H9 (cell line): ENCODE results near the gene C3. TPM values are rescaled to one million over a fixed set of nuclear protein-coding genes. Genes with fewer than 3 reads are reported as not detected.

ENCODE experiments used
- DNase-seq: peaks from one replicate; pipeline ENCODE4 v3.0.0-alpha.2; 2017
- H2AFZ ChIP-seq: one replicate; pipeline ENCODE4 v1.6.1; 2013; ENCODE audit warnings: mild to moderate bottlenecking, low read length, control low read depth, moderate library complexity
- H2AK5ac ChIP-seq: 2 replicates; pipeline ENCODE4 v1.6.1; 2013; ENCODE audit warnings: low read length, control low read depth, mixed read lengths; ENCODE audit not compliant: insufficient read length
- H2BK120ac ChIP-seq: one replicate; pipeline ENCODE4 v1.6.1; 2013; ENCODE audit warnings: low read depth, mild to moderate bottlenecking, low read length, control low read depth, inconsistent platforms; ENCODE audit not compliant: poor library complexity, severe bottlenecking
- H2BK12ac ChIP-seq: 2 replicates; pipeline ENCODE4 v1.6.1; 2013; ENCODE audit warnings: low read length, control low read depth, mixed read lengths, low read depth; ENCODE audit not compliant: insufficient read length
- H2BK15ac ChIP-seq: 2 replicates; pipeline ENCODE4 v1.6.1; 2013; ENCODE audit warnings: low read depth, low read length, control low read depth
- H2BK20ac ChIP-seq: one replicate; pipeline ENCODE4 v1.6.1; 2013; ENCODE audit warnings: low read depth, mild to moderate bottlenecking, low read length, control low read depth, inconsistent platforms; ENCODE audit not compliant: poor library complexity, severe bottlenecking
- H2BK5ac ChIP-seq: 2 replicates; pipeline ENCODE4 v1.6.1; 2013; ENCODE audit warnings: low read length, control low read depth, mixed read lengths; ENCODE audit not compliant: insufficient read length
- H3K14ac ChIP-seq: 2 replicates; pipeline ENCODE4 v1.6.1; 2013; ENCODE audit warnings: low read length, control low read depth; ENCODE audit not compliant: insufficient read depth
- H3K18ac ChIP-seq: 2 replicates; pipeline ENCODE4 v1.6.1; 2013; ENCODE audit warnings: low read depth, mild to moderate bottlenecking, mixed read lengths, low read length, control low read depth; ENCODE audit not compliant: insufficient read length
- H3K23ac ChIP-seq: 2 replicates; pipeline ENCODE4 v1.6.1; 2013; ENCODE audit warnings: low read length, control low read depth, mixed read lengths, low read depth; ENCODE audit not compliant: insufficient read length
- H3K23me2 ChIP-seq: 2 replicates; pipeline ENCODE4 v1.6.1; 2013; ENCODE audit warnings: low read depth, mild to moderate bottlenecking, mixed read lengths, low read length, control low read depth; ENCODE audit not compliant: insufficient read length, poor library complexity, severe bottlenecking
- H3K27ac ChIP-seq: 2 replicates; pipeline ENCODE4 v1.5.1; 2013; ENCODE audit warnings: low read length, control low read depth, mixed read lengths, low read depth; ENCODE audit not compliant: insufficient read length
- H3K27me3 ChIP-seq: 2 replicates; pipeline ENCODE4 v1.6.1; 2013; ENCODE audit warnings: low read length, control low read depth, inconsistent platforms; ENCODE audit not compliant: insufficient read depth
- H3K4ac ChIP-seq: 2 replicates; pipeline ENCODE4 v1.6.1; 2013; ENCODE audit warnings: low read depth, mild to moderate bottlenecking, control low read depth, inconsistent platforms, low read length, moderate library complexity
- H3K4me1 ChIP-seq: 2 replicates; pipeline ENCODE4 v1.6.1; 2013; ENCODE audit warnings: low read length, control low read depth, inconsistent platforms; ENCODE audit not compliant: insufficient read depth
- H3K4me2 ChIP-seq: 2 replicates; pipeline ENCODE4 v1.6.1; 2013; ENCODE audit warnings: low read length, control low read depth, mixed read lengths; ENCODE audit not compliant: insufficient read length, insufficient read depth
- H3K56ac ChIP-seq: 2 replicates; pipeline ENCODE4 v1.6.1; 2013; ENCODE audit warnings: low read depth, mild to moderate bottlenecking, mixed read lengths, low read length, control low read depth; ENCODE audit not compliant: insufficient read length
- H3K79me1 ChIP-seq: 2 replicates; pipeline ENCODE4 v1.6.1; 2013; ENCODE audit warnings: low read depth, mild to moderate bottlenecking, moderate library complexity, low read length, control low read depth, inconsistent platforms; ENCODE audit not compliant: insufficient read depth, poor library complexity, severe bottlenecking
- H3K79me2 ChIP-seq: 2 replicates; pipeline ENCODE4 v1.6.1; 2013; ENCODE audit warnings: low read length, control low read depth, inconsistent platforms; ENCODE audit not compliant: insufficient read depth
- H3K9ac ChIP-seq: 2 replicates; pipeline ENCODE4 v1.6.1; 2013; ENCODE audit warnings: low read length, control low read depth, mixed read lengths; ENCODE audit not compliant: insufficient read length; ENCODE audit errors: extremely low read depth
- H3K9me3 ChIP-seq: one replicate; pipeline ENCODE4 v1.6.1; 2013; ENCODE audit warnings: low read depth, low read length, inconsistent platforms; ENCODE audit not compliant: control insufficient read depth
- H3T11ph ChIP-seq: one replicate; pipeline ENCODE4 v1.6.1; 2013; ENCODE audit warnings: mild to moderate bottlenecking, low read length, control low read depth, inconsistent platforms
- H4K20me1 ChIP-seq: one replicate; pipeline ENCODE4 v1.6.1; 2013; ENCODE audit not compliant: control insufficient read depth, insufficient read length, insufficient read depth
- H4K5ac ChIP-seq: 2 replicates; pipeline ENCODE4 v1.6.1; 2013; ENCODE audit warnings: low read depth, mild to moderate bottlenecking, mixed read lengths, low read length, control low read depth; ENCODE audit not compliant: insufficient read length
- H4K8ac ChIP-seq: replicated peaks from 2 replicates; pipeline ENCODE4 v1.6.1; 2013; ENCODE audit warnings: low read length, control low read depth, mixed read lengths, low read depth; ENCODE audit not compliant: insufficient read length
- H4K91ac ChIP-seq: 2 replicates; pipeline ENCODE4 v1.6.1; 2013; ENCODE audit warnings: low read depth, mild to moderate bottlenecking, moderate library complexity, mixed read lengths, low read length, control low read depth; ENCODE audit not compliant: insufficient read length
- H3K27ac Mint-ChIP-seq, 3 experiments: 2 replicates in 2 of 3; 3 replicates in 1 of 3; pipeline ENCODE4 v1.8.0; 2020 to 2021; ENCODE audit warnings: mixed read lengths in 3 of 3, mild to moderate bottlenecking in 1 of 3, moderate library complexity in 1 of 3
- H3K27me3 Mint-ChIP-seq: 2 replicates; pipeline ENCODE4 v1.8.0; 2021; ENCODE audit warnings: low read depth, mild to moderate bottlenecking, moderate library complexity, mixed read lengths
- H3K36me3 Mint-ChIP-seq, 3 experiments: 2 replicates in 2 of 3; 3 replicates in 1 of 3; pipeline ENCODE4 v1.8.0; 2020 to 2021; ENCODE audit warnings: low read depth in 3 of 3, mixed read lengths in 3 of 3; ENCODE audit not compliant: insufficient read depth in 1 of 3
- H3K4me1 Mint-ChIP-seq, 2 experiments: 2 replicates each; pipeline ENCODE4 v1.8.0; 2020; ENCODE audit warnings: mixed read lengths in 2 of 2
- H3K4me3 Mint-ChIP-seq, 2 experiments: 2 replicates in 1 of 2; 3 replicates in 1 of 2; pipeline ENCODE4 v1.8.0; 2020 to 2021; ENCODE audit warnings: mild to moderate bottlenecking in 2 of 2, mixed read lengths in 2 of 2, moderate library complexity in 1 of 2
- H3K9me3 Mint-ChIP-seq, 2 experiments: 2 replicates in 1 of 2; 3 replicates in 1 of 2; pipeline ENCODE4 v1.8.0; 2020; ENCODE audit warnings: mild to moderate bottlenecking in 2 of 2, mixed read lengths in 2 of 2, moderate library complexity in 1 of 2
- CTCF ChIP-seq: fragments of 200-600 bp; sonication (generic); conservative IDR thresholded peaks from 3 replicates; pipeline ENCODE4 v1.8.0; 2021; ENCODE audit warnings: antibody characterized with exemption, mild to moderate bottlenecking
- WGBS: extraction: QIAGEN DNeasy Blood & Tissue Kit; methylation state at CpG from one replicate; pipeline ENCODE4 v1.1.7; 2013; ENCODE audit warnings: missing lambda C conversion rate, low lambda C conversion rate, mixed read lengths; ENCODE audit not compliant: insufficient read length; ENCODE audit errors: extremely low coverage; 5-methylcytosine and 5-hydroxymethylcytosine counted together
- total RNA-seq: library from RNA; stranded (reverse); gene quantifications from 2 replicates; pipeline ENCODE4 v1.2.1, GENCODE V29; 2021

C3 gene
- total RNA-seq, 1 experiment from 2014 or later = 5.9 TPM

DNA sequence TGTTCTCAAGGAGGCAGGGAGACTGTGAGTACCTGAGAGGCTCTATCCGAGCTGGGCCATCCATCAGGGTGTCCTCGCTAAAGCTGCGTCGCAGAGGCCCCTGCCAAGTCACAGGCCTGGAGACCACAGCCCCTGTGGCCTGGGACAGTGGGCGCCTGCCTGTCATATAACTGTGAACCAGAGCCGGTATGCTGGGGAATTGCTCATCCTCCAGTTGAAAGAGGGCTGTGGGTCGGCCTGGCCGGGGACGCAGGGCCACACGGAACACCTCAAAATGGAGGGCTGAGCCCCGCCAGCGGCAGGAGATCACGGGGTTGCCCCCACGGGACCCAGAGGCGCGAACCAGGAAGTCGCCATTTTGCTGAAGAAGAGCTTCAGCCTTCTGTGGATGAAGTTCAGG is 40.2 kb upstream of the C3 start:
- H2BK20ac ChIP-seq = no peak overlapping the region
- no peak overlapping the region for H3T11ph ChIP-seq
- H3K9me3 ChIP-seq = no peaks in the 10 kb centered on the region
- no peaks in the 10 kb centered on the region for H3K4me1 ChIP-seq
- H3K18ac ChIP-seq = no peak overlapping the region
- no peak overlapping the region for H2BK15ac ChIP-seq
- H2AK5ac ChIP-seq = no peak overlapping the region
- H2BK5ac ChIP-seq = no peak overlapping the region
- no peak overlapping the region for H3K23ac ChIP-seq
- Mint-ChIP-seq H3K9me3 (no peaks in the 10 kb centered on the region), H3K4me3 (no peak overlapping the region), H3K4me1 (peaks cover 2 to 4% of the 10 kb centered on the region in 2 experiments), H3K27me3 (no peaks in the 10 kb centered on the region), H3K36me3 (peaks cover 12 to 25% (median 15%) of the 10 kb centered on the region in 3 experiments; a peak in 5 of 7 replicates), H3K27ac (no peak overlapping the region)
- H3K79me1 ChIP-seq = no peaks in the 10 kb centered on the region
- no peak for DNase-seq
- no CpG with 5 or more reads among the region's 17 CpGs for WGBS
- no peak overlapping the region for H3K14ac ChIP-seq
- H2BK120ac ChIP-seq = no peak overlapping the region
- H3K4ac ChIP-seq = no peak overlapping the region
- H4K20me1 ChIP-seq = no peaks in the 10 kb centered on the region
- no peak overlapping the region for H3K56ac ChIP-seq
- no peaks in the 10 kb centered on the region for H3K79me2 ChIP-seq
- H4K8ac ChIP-seq = no peak overlapping the region
- no peaks in the 10 kb centered on the region for H3K27me3 ChIP-seq
- H2AFZ ChIP-seq = no peak overlapping the region
- H3K23me2 ChIP-seq = no peaks in the 10 kb centered on the region
- no peak for TF ChIP-seq CTCF
- H3K27ac ChIP-seq = no peak overlapping the region
- H3K4me2 ChIP-seq = no peak overlapping the region
- no peak overlapping the region for H2BK12ac ChIP-seq
- H4K5ac ChIP-seq = no peak overlapping the region
- no peak overlapping the region for H4K91ac ChIP-seq
- no peak overlapping the region for H3K9ac ChIP-seq
